Stimulated activated CD4-positive, alpha-beta T cell treated with anti-CD3 and anti-CD28 coated beads, TNF-alpha, amount 100 ng/mL, for 1 hour (primary cell): ENCODE measurements around the gene KDM1B.

ENCODE experiments used
- DNase-seq, 3 donors: peaks; one replicate each; pipeline ENCODE4 v3.0.0-alpha.2; 2020; ENCODE audit warnings: low read depth in 3 of 3, low spot score in 1 of 3

The KDM1B gene

GRCh38 chr6:18155150-18155863, at the start of gene KDM1B:
Gene KDM1B (plus strand): TSS chr6:18155422. CDS start chr6:18159896, 4,474 bp downstream.
- peak; percentile 93 to 99 (median 97) for DNase-seq

- no peak for DNase-seq
Measured at GRCh38 chr6:18107061-18107460, 48.2 kb upstream of the KDM1B start.

- no peak for DNase-seq
Measured at GRCh38 chr6:18110162-18110561, 45.1 kb upstream of the KDM1B start.

GRCh38 chr6:18115356-18115755, 39.9 kb upstream of the KDM1B start:
- no peak for DNase-seq

GRCh38 chr6:18117136-18117535, 38.1 kb upstream of the KDM1B start:
- DNase-seq, result no peak

GRCh38 chr6:18118330-18118729, 36.9 kb upstream of the KDM1B start:
- no peak for DNase-seq

GRCh38 chr6:18119236-18119635, 36.0 kb upstream of the KDM1B start:
- no peak for DNase-seq

- DNase-seq, result no peak
Measured at GRCh38 chr6:18121580-18122127, 33.6 kb upstream of the KDM1B start.

GRCh38 chr6:18122128-18123093, 32.8 kb upstream of the KDM1B start, which contains the start of gene NHLRC1:
Gene NHLRC1 (minus strand): TSS chr6:18122677. CDS start chr6:18122606, 71 bp downstream.
- DNase-seq, result peak; percentile 20 to 60 (median 21)

GRCh38 chr6:18126121-18126520, 29.1 kb upstream of the KDM1B start:
- DNase-seq, result no peak

GRCh38 chr6:18132346-18132745, 22.9 kb upstream of the KDM1B start:
- no peak for DNase-seq

GRCh38 chr6:18135171-18135570, 20.1 kb upstream of the KDM1B start:
- DNase-seq, result no peak

GRCh38 chr6:18136260-18136659, 19.0 kb upstream of the KDM1B start:
- DNase-seq, result no peak

GRCh38 chr6:18138906-18139305, 16.3 kb upstream of the KDM1B start:
- no peak for DNase-seq

- DNase-seq, result no peak
Measured at GRCh38 chr6:18139935-18140621, 15.1 kb upstream of the KDM1B start.

- no peak for DNase-seq
Measured at GRCh38 chr6:18141805-18142590, 13.2 kb upstream of the KDM1B start.

GRCh38 chr6:18142591-18142861, 12.7 kb upstream of the KDM1B start:
- DNase-seq, result no peak

GRCh38 chr6:18147160-18147559, 8.1 kb upstream of the KDM1B start:
- DNase-seq, result no peak

- no peak for DNase-seq
Measured at GRCh38 chr6:18147616-18148015, 7.6 kb upstream of the KDM1B start.

- no peak for DNase-seq
Measured at GRCh38 chr6:18148304-18149025, 6.8 kb upstream of the KDM1B start.
